Measurements from ENCODE around the gene EIF3M.

GRCh38 chr11:32561835-32562234, 21.8 kb upstream of the EIF3M start:
- TF ChIP-seq, protein P1, sequence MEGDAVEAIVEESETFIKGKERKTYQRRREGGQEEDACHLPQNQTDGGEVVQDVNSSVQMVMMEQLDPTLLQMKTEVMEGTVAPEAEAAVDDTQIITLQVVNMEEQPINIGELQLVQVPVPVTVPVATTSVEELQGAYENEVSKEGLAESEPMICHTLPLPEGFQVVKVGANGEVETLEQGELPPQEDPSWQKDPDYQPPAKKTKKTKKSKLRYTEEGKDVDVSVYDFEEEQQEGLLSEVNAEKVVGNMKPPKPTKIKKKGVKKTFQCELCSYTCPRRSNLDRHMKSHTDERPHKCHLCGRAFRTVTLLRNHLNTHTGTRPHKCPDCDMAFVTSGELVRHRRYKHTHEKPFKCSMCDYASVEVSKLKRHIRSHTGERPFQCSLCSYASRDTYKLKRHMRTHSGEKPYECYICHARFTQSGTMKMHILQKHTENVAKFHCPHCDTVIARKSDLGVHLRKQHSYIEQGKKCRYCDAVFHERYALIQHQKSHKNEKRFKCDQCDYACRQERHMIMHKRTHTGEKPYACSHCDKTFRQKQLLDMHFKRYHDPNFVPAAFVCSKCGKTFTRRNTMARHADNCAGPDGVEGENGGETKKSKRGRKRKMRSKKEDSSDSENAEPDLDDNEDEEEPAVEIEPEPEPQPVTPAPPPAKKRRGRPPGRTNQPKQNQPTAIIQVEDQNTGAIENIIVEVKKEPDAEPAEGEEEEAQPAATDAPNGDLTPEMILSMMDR (conservative IDR thresholded peaks at IDR 0.05 in 1 of 2, IDR thresholded peaks at IDR 0.05 in 1 of 2; ENCODE audit: low read depth in 1 of 2, low read length in 2 of 2) = no peak
- TF ChIP-seq EZH2 (IDR thresholded peaks at IDR 0.05; ENCODE audit: low read length, missing control alignments) = no peak
